ENCODE measurements around the gene TCN2.
"Not testable (repeated sequence)": the region's sequence is repeated elsewhere in the genome, so short reads cannot be mapped to it uniquely, and the experiment has no call there.

Gene TCN2

DNA sequence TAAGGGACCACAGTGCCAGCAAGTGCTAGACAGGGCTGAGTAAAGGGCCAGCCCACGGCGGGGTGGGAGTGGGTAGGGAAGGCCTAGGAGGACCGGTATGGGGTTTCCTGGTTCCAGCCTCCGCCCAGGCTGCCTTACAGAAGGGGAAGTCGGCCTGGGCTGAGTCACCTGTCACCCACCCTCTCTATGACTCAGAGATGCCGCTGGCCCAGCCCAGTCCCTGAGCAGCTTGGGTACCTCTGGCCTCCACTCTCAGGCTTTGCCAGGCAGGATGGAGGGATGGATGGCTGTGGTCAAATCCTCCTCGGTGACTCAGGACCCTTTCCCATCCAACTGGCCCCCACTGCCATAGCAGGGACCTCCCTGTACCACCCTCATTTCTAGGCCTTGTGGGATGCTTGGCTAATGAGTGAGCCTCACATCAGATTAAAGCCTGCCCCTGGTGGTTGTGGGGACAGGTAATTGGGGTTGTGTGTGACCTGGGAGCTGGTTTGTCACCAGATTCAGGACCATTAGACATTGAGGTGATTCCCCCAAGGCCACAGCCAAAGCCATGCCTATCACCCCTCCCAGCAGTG, 42.5 kb downstream of the TCN2 start:
- DNase-seq: peak; percentile 64

DNA sequence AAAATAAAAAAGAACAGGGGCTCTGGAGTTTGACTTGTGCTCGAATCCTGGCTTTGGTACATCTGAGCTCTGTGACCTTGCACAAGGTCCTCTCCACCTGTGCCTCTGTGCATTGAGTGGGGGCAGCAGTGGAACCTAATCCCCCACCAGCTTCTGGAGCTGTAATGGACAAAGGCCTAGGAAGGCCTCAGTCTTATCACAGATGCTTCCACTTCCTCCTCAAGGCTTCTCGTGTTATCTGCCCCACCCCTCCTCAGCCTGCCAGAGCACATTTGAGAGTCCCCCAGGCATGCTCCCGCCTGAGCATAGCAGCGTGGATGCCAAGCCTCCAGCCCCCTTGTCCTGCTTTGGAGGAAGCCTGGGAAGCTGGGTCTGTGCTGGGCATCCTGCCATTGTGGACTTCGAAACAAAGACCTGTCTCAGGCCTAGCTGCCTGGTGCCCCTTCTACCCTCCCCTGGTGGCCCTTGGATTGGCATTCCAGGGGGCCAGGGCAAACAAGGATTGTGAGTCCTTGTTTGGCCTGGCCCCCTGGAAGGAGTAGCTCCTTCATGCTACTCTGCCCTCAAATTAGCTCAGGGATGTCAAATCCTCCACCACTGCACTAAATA, 43.6 kb downstream of the TCN2 start:
- no peak for DNase-seq

DNA sequence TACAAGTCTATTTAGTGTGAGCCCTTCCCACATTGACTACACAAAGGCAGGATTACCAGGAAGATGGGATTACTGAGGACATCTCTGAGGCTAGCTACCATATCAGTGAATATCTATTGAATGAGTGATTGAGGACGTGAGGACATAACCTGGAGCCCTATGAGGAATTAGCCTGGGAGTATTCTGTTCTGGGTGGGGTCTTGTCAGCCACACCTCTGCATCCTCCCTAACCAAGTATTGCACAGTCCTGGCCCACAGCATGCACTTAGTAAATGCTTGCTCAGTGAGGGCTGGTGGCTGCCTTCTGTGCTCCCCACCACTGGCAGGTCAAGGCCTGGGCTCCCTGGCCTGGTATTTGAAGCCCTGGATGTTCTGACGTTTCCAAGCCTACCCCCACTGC, 45.9 kb downstream of the TCN2 start:
- no peak for DNase-seq

DNA sequence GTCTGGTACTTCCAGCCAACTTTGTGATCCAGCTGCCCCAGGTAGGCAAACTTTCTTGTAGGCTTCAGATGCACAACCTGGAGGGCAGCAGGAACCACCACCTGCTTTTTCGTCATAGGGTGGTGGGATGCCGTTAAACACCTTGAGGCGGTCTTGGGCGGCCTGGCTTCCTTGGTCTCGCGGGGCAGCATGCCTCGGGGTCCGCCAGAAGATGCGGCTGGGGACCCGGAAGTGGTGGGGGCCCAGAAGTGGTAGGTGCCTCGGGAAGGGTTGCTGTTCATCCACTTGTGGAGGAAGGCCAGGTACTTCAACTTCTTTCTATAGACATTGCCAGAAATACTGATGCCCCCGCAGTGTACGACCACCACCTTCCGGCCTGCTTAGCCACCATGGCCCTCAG, 47.4 kb downstream of the TCN2 start:
- no peak for DNase-seq

DNA sequence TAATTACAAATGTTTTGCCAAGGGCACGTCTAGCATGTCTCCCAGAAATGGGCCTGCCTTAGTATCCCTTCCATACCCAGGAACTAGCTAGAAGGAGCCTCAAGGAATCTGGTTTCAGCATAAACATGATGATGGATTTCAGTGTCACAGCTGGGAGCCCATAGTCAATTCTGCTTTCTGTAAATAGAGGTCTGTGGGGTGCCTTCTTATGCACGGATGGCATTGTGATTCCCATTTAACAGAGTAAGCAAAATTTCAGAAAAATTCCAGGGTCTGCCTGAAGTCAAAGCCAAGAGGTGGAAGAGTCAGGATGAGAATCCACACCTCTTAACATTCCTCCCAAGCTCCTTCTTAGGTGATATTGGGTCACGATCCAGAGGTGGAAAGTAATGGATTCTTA, 48.6 kb downstream of the TCN2 start:
- no peak for DNase-seq

DNA sequence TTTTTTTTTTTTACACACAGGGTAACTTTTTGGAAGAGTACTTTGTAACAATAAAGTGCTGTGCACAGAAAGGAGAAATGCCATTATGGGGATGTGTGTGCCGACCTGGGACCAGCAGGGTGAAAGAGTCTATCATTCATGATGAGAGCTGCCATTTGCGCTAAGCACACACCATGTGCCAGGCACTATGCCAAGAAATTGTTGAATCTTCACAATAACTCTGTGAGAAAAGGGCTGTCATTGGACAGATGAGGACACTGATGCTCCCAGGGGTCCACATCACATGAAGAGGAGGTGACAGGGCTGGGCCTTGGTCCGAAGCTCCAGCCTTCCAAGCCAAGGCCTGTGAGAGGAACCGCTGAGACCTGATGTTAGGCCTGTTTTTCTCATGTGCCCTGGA, 55.1 kb downstream of the TCN2 start:
- DNase-seq: no peak

DNA sequence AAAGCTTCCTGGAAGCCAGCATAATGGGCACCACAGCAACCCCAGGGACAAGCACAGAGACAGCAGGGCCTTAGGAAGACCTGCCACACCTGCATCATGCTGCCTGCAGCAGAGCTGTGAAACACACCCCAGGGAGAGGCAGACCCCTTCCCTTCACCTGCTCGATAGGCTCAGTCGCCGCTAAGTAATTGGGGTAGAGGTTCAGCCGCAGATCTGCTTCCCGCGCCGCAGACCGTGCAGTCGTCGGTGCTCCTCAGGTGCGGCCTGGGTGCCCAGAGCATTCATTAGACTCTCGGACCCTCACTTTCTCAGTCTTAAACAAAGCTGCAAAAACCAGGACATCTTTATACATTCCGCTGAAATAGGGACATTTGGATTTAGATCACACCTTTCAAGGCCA, 57.8 kb downstream of the TCN2 start:
- DNase-seq: no peak

DNA sequence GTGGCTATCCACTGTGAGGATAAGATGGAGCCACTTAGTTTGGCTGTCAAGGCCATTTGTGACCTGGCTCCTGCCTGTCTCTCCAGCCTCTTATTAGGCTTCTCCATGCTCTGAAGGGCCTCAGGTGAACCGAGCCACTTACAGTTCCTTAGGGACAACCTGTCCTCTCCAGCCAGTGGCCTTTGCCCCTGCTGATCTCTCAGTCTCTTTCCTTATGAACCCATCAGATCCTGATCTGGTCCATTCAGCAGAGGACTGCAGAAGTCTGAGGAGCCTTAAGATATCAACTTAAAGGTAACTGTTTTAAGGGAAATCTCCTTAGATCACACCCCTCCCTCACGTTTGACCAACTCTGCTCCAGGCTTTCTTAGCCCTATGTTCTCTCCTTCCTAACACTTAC, 58.3 kb downstream of the TCN2 start:
- DNase-seq: no peak

DNA sequence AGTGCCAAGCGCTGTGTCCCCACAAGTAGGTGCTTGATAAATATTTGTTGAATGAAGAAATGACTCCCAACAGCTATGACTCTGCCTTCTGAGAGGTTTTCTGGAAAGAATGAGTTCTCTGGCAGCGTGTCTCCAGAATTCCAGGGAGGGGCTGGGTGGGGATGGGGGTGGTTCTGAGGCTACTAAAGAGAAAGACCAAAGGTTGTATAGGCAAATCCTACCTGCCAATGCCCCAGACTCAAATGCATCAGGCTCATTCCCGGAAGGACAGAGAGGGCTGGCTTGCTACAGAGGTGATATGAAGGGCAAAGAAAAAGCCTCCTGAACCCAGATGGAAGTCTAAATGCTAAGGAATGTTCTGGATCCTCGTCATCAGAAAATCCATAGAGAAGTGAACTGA, 58.8 kb downstream of the TCN2 start:
- no peak for DNase-seq

DNA sequence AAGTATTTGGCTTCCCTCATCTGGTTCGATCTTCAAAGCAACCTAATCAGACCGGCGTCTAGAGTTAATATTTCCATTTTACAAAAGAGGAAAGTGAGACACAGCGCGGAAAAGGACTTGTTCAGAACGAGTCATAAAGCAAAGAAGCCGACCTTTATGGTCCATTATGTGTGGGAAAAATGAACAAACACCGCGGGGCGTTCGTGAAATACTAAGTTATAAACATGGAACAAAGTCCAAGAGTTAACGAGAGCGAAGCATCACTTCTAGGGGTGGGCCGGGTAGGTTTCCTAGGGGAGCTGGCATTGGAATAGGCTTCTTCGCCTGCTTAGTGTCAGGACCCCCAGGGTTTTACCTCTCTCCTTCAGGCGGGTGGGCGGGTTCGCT, 60.1 kb downstream of the TCN2 start:
- DNase-seq: no peak

DNA sequence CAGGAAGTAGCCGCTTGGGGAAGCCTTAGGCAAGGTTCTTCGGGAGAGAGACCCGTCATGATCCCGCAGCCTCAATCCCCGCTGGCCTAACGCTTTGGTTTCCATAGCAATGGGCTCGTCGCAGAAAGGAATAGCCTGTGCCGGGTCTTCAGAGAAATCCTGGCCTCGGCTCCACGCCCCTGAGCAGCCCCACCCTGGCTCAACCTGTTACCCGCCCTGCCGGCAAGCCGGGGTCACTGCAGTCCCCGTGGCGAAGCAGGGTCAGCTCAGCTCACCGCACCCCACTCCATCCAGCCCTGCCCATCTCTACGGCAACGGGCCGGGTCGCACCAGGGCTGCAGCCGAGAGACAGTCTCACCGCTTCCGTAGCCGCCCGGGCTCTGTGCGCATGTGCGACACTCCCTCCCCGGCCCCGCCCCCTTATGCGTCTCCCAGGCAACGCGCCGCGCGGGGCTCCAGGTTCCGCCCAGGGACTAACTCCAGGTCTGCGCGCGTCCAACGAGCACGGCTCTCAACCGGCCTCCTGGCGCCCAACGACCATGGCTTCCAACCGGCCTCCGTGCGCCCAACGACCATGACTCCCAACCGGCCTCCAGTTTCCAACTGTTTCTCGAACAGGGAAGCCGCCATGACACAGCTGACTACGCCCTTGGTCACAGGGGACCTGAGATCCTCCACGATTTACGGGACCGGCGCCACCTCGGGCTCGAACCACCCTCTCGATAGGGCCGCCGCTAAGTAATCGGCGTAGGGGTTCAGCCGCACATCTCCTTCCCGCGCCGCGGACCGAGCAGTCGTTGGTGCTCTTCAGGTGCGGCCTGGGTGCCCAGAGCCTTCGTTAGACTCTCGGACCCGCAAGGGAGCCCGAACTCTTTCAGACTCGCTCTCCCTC, 60.8 kb downstream of the TCN2 start, which contains the start of gene DUSP18:
Gene DUSP18, minus strand, starts transcription at position 382 of the 892 bp plus-strand sequence. CDS start 3,872 bp downstream, outside the sequence.
- DNase-seq: peak; percentile 94

DNA sequence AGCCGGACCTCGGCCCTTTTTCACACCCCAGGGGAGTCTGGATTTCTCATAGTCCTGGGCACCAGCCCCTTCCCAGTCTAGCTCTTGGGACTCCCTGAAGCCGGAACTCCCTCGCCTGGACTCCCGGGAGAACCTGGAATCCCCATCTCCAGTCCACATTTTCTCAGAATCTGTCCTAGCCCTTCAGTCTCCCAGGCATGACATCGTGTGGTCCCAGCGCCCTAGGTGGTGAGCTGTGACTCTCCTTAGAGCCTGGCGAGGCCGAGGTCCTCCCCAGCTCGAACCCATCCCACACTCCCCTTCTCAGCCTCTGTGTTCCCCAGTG, 61.4 kb downstream of the TCN2 start:
- DNase-seq: no peak

DNA sequence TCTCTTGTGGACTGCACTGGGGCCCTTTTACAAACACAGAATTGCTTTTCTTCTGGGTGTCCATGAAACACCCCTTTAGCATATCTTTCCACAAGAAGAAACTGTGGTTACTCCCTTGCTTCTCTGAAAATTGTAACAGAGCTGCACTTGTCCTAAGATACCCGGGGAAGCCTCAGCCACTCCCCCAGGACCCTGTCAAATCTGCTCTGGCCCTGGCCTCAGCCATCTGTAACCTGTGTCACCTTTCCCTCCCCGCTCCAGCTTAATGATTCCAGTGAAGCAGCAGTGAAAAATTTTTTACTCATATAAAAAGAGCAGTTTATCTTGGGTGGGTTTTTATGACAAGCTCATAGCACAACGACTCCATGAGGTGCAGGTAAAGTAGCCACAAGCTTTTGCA, 64.1 kb downstream of the TCN2 start:
- DNase-seq: no peak

DNA sequence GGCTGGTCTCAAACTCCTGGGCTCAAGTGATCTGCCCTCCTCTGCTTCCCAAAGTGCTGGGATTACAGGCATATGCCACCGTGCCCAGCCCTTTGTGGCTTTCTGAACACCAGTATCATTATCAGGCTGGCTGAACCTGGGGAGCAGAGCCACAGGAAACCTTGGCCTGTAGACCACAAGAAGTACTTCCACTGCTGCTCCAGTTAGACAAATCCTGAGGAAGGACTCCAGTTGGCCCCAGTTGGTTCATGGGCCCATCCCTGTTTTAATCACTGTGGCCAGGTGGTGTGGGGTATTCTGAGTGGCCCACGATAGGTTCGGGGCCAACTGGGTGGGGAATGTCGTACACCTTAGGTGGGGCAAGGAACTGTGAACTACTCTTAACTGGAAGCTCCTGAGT, 66.2 kb downstream of the TCN2 start:
- no peak for DNase-seq

DNA sequence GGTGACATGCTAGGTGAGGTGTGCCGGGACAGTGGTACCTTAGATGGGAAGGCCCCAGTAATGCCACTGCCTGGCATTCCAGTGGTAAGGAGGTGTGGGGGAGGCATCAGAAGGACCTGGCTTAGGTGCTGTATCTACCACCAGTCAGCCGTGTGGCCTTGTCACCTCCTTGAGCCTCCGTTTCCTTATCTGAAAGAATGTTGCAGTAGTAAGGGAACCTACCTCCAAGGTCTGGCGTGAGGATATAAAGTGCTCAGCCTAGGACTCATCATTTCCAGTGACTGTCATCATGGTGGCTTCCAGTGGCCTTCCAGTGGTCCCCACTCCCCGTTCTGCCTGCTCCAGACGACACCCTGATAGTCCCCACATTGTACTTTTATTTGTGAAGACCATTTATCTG, 67.5 kb downstream of the TCN2 start:
- DNase-seq: no peak

DNA sequence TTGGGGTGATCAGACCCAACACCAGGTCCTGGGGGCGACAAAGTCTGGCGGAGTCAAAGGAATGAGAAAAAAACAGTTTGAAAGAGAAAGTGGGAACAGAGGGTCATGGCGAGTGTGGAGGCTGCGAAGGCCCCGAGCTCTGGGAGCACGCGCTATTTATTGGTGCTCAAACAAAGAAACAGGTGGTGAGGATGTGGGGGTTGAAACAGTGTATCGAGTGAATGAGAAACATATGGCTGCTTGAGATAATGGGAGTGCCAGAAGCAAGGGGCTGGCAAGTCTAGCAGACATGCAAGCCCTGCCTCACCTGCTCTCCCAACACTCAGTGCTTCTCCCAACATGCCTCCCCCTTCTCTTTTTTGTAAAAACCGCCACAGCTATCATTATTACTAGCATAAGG, 68.5 kb downstream of the TCN2 start:
- no peak for DNase-seq

DNA sequence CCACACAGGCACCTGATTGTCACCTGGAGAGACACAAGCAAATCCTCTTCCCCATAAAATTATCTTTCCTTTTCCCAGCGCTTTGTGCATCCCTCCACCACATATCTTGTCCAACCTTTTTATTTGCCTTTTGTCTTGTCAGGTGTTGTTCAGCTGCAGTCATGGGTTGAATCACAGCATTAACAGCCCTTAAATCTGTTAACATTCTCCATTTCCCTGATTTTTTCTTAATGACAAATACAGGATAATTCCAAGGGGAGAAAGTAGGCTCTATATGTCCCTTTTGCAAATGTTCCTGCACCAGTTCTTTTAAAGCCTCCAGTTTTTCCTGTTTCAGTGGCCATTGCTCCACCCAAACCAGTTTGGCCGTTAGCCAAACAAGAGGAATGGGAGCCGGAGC, 69.6 kb downstream of the TCN2 start:
- DNase-seq: not testable (repeated sequence)

Data from activated gamma-delta T cell treated with Interleukin-2 at 50 U/mL for 16 hours (primary cell).